Activated naive CD4-positive, alpha-beta T cell treated with anti-CD3 and anti-CD28 coated beads for 36 hours (primary cell): ENCODE measurements around the gene ST8SIA2. TPM values are rescaled to one million over a fixed set of nuclear protein-coding genes. Genes with fewer than 3 reads are reported as not detected.

ENCODE experiments used
- CTCF ChIA-PET: fragments of 350-600 bp; sonication (Branson Sonifier 250); formaldehyde crosslinking; loops from one replicate; lab custom pipeline; 2021; ENCODE audit warnings: antibody characterized with exemption; lab: Charles Lee
- DNase-seq: peaks from one replicate; pipeline ENCODE4 v3.0.0-alpha.2; 2020
- H3K27ac Mint-ChIP-seq: one replicate; pipeline ENCODE4 v1.8.0; 2021; ENCODE audit warnings: mild to moderate bottlenecking, mixed read lengths
- H3K27me3 Mint-ChIP-seq: one replicate; pipeline ENCODE4 v1.8.0; 2021; ENCODE audit warnings: low read depth, mixed read lengths
- H3K36me3 Mint-ChIP-seq: one replicate; pipeline ENCODE4 v1.8.0; 2021; ENCODE audit warnings: low read depth, mixed read lengths
- H3K4me1 Mint-ChIP-seq: one replicate; pipeline ENCODE4 v1.8.0; 2021; ENCODE audit warnings: low read depth, mixed read lengths
- H3K4me3 Mint-ChIP-seq: one replicate; pipeline ENCODE4 v1.8.0; 2021; ENCODE audit warnings: mild to moderate bottlenecking, moderate library complexity, mixed read lengths
- H3K9me3 Mint-ChIP-seq: one replicate; pipeline ENCODE4 v1.8.0; 2021; ENCODE audit warnings: mixed read lengths
- intact Hi-C: fragments of 100-400 bp; cut with micrococcal nuclease; formaldehyde crosslinking; loops from one replicate; pipeline ENCODE4 v1.15.1; 2023
- total RNA-seq, 2 experiments: library from RNA; stranded (reverse); gene quantifications; one replicate each; pipeline ENCODE4 v1.2.3, GENCODE V29; 2021

Gene ST8SIA2
- total RNA-seq, 2 experiments from 2014 or later: not detected

DNA sequence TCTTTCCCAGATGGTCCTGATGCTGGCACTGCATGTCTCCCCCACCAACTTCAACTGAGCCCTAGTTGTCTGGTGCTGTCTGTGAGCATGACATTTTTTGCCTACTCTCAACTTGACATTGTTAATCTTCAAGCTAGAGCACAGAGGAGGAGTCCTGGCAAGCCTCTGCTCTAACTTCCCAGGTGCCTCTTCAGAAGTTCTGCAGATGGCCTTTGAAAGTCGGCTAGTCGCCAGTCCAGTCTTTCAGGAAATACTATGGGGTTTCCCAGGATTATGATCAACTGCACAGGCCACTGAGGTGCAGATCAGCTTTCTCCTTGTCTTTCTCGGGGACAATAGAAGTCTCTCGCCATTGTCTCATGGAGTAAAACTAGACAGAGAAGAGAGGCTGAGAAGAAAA, 86.7 kb downstream of the ST8SIA2 start:
- CTCF ChIA-PET: no interaction called here

DNA sequence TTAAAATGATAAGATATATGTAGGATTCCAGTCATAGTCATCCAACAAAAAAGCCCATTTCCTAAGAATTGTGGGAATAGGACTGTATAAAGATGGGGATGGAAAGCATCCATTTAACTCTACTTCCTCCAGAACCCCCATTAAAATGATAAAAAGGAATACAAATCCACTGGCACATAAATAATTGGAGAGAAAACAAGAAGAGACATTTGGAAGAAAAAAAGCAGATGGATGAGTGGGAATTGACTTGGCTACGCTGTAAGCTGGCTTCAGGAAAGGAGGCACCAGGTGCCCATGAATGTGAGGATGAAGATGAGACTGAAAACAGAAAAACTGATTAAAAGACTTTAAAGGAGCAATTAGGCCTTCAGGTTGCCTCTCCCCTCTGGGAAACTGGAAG, 91.8 kb downstream of the ST8SIA2 start:
- intact Hi-C loops: no loop called here
- peaks cover 14% of the 10 kb centered on the region for H3K9me3 Mint-ChIP-seq

More for the DNA sequence above, 86.7 kb downstream of the ST8SIA2 start:
- H3K9me3 Mint-ChIP-seq: no peaks in the 10 kb centered on the region
- H3K27me3 Mint-ChIP-seq: peaks cover 12% of the 10 kb centered on the region
- no peak overlapping the region for H3K27ac Mint-ChIP-seq
- intact Hi-C loops: no loop called here
- H3K4me3 Mint-ChIP-seq: no peak overlapping the region
- no peak for DNase-seq
- H3K36me3 Mint-ChIP-seq: no peaks in the 10 kb centered on the region
- H3K4me1 Mint-ChIP-seq: no peaks in the 10 kb centered on the region

GRCh38 chr15:92492551-92493115, 99.0 kb downstream of the ST8SIA2 start:
- Mint-ChIP-seq H3K27me3 (peaks cover 5% of the 10 kb centered on the region), H3K36me3 (no peaks in the 10 kb centered on the region), H3K27ac (no peak overlapping the region), H3K4me3 (no peak overlapping the region), H3K9me3 (peaks cover 17% of the 10 kb centered on the region), H3K4me1 (no peaks in the 10 kb centered on the region)
- intact Hi-C loops: no loop called here
- DNase-seq: no peak
- CTCF ChIA-PET: no interaction called here

More for the DNA sequence above, 91.8 kb downstream of the ST8SIA2 start:
- no peak for DNase-seq
- no peaks in the 10 kb centered on the region for H3K36me3 Mint-ChIP-seq
- H3K27ac Mint-ChIP-seq: no peak overlapping the region
- no peaks in the 10 kb centered on the region for H3K4me1 Mint-ChIP-seq
- CTCF ChIA-PET: no interaction called here
- H3K4me3 Mint-ChIP-seq: no peak overlapping the region
- H3K27me3 Mint-ChIP-seq: peaks cover 7% of the 10 kb centered on the region

DNA sequence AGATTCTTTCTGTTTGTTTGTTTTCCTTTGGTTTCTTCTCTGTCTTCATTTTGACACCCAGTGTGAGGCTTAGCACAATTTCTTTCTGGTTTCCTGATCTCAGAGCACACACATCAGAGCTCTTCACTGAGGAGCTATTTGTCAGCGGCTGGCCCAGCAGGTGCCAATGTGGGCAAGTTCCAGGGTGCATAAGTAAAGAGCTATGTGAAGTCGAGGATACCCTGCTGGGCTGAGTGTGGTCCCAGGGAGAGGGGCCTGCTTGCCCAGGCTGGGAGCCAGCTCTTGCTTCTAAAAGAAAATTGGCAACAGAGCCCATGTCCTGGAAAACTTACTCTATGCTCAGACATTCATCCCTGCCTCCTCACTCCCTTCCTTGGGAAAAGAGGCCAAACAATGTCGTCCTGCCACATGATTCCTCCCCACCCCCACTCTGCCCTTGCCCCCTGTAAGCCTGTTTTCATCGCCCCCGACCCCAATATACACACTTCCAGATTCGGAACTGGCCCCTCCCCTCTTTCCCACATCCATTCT, 101.2 kb downstream of the ST8SIA2 start:
- Mint-ChIP-seq H3K27me3 (peaks cover 9% of the 10 kb centered on the region), H3K36me3 (no peaks in the 10 kb centered on the region), H3K4me1 (no peaks in the 10 kb centered on the region), H3K27ac (no peak overlapping the region), H3K4me3 (no peak overlapping the region), H3K9me3 (peaks cover 10% of the 10 kb centered on the region)
- CTCF ChIA-PET: no interaction called here
- intact Hi-C loops: no loop called here
- DNase-seq: no peak

DNA sequence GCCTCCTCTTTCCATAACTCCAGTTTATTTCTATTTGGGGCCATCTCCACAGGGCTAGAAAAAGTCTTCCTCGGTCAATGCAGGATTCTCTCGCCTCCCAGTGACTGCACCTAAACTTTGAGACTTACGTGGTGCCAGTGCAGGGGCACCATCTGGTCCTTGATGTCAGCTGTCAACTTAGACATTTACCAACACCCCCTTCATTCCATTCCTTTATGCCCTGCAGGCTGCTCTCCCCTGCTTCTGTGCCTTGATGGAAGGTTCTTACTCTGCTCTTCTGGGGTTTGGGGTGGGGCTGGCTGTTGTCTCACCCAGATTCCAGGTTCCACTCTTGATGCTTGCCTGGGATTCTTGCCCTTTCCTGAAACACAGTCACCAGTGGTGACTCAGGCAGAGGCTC, 101.8 kb downstream of the ST8SIA2 start:
- Mint-ChIP-seq H3K36me3 (no peaks in the 10 kb centered on the region), H3K27me3 (peaks cover 11% of the 10 kb centered on the region), H3K9me3 (peaks cover 5% of the 10 kb centered on the region), H3K4me3 (no peak overlapping the region), H3K4me1 (no peaks in the 10 kb centered on the region), H3K27ac (no peak overlapping the region)
- CTCF ChIA-PET: no interaction called here
- DNase-seq: no peak
- intact Hi-C loops: no loop called here

- no peak overlapping the region for H3K4me3 Mint-ChIP-seq
- no peaks in the 10 kb centered on the region for H3K9me3 Mint-ChIP-seq
- no peak for DNase-seq
- intact Hi-C loops: no loop called here
- H3K27me3 Mint-ChIP-seq: peaks cover 10% of the 10 kb centered on the region
- no peak overlapping the region for H3K27ac Mint-ChIP-seq
- CTCF ChIA-PET: no interaction called here
- no peaks in the 10 kb centered on the region for H3K4me1 Mint-ChIP-seq
- H3K36me3 Mint-ChIP-seq: no peaks in the 10 kb centered on the region
These were observed 106.2 kb downstream of the ST8SIA2 start for GRCh38 chr15:92499731-92500530.

- H3K27me3 Mint-ChIP-seq: peaks cover 8% of the 10 kb centered on the region
- no peaks in the 10 kb centered on the region for H3K36me3 Mint-ChIP-seq
- intact Hi-C loops: no loop called here
- H3K9me3 Mint-ChIP-seq: peaks cover 2% of the 10 kb centered on the region
- DNase-seq: no peak
- H3K4me1 Mint-ChIP-seq: peaks cover 5% of the 10 kb centered on the region
- H3K4me3 Mint-ChIP-seq: no peak overlapping the region
- CTCF ChIA-PET: no interaction called here
- no peak overlapping the region for H3K27ac Mint-ChIP-seq
These were observed 108.7 kb downstream of the ST8SIA2 start for GRCh38 chr15:92502336-92502735.

GRCh38 chr15:92502930-92503857, 109.5 kb downstream of the ST8SIA2 start:
- Mint-ChIP-seq H3K36me3 (no peaks in the 10 kb centered on the region), H3K9me3 (peaks cover 2% of the 10 kb centered on the region), H3K4me1 (peaks cover 5% of the 10 kb centered on the region), H3K27ac (no peak overlapping the region), H3K27me3 (peaks cover 8% of the 10 kb centered on the region), H3K4me3 (no peak overlapping the region)
- CTCF ChIA-PET: no interaction called here
- intact Hi-C loops: no loop called here
- DNase-seq: no peak

- no peak for DNase-seq
- Mint-ChIP-seq H3K4me3 (no peak overlapping the region), H3K4me1 (peaks cover 5% of the 10 kb centered on the region), H3K27me3 (peaks cover 8% of the 10 kb centered on the region), H3K27ac (no peak overlapping the region), H3K36me3 (no peaks in the 10 kb centered on the region), H3K9me3 (peaks cover 2% of the 10 kb centered on the region)
- CTCF ChIA-PET: no interaction called here
- intact Hi-C loops: no loop called here
These were observed 110.2 kb downstream of the ST8SIA2 start for GRCh38 chr15:92503889-92504288.

- Mint-ChIP-seq H3K27ac (no peak overlapping the region), H3K9me3 (peaks cover 2% of the 10 kb centered on the region), H3K36me3 (no peaks in the 10 kb centered on the region), H3K4me1 (peaks cover 5% of the 10 kb centered on the region), H3K4me3 (no peak overlapping the region), H3K27me3 (no peaks in the 10 kb centered on the region)
- DNase-seq: no peak
- CTCF ChIA-PET: no interaction called here
- intact Hi-C loops: no loop called here
These were observed 111.9 kb downstream of the ST8SIA2 start for GRCh38 chr15:92505611-92506010.

DNA sequence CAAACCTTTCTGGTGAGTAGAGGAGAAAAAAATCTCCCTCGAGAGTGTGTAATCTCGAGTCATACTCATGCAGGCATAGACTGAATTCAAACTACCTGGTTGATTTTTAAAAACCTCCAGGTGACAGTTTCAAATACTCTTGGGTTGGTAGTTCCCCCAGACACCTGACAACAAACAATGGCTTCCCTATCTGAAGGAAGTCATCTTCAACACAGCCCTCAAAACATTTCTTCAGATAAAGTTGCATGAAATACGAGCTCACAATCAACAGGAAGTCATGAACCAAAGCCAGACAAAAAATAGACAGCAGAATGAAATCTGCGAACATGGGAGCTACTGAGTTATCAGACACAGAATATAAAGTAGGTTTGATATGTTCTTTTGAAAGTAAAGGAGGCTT, 112.8 kb downstream of the ST8SIA2 start:
- no peaks in the 10 kb centered on the region for H3K36me3 Mint-ChIP-seq
- peaks cover 2% of the 10 kb centered on the region for H3K9me3 Mint-ChIP-seq
- peaks cover 5% of the 10 kb centered on the region for H3K4me1 Mint-ChIP-seq
- no peak overlapping the region for H3K27ac Mint-ChIP-seq
- H3K27me3 Mint-ChIP-seq: no peaks in the 10 kb centered on the region
- no peak for DNase-seq
- intact Hi-C loops: no loop called here
- no peak overlapping the region for H3K4me3 Mint-ChIP-seq
- CTCF ChIA-PET: no interaction called here

DNA sequence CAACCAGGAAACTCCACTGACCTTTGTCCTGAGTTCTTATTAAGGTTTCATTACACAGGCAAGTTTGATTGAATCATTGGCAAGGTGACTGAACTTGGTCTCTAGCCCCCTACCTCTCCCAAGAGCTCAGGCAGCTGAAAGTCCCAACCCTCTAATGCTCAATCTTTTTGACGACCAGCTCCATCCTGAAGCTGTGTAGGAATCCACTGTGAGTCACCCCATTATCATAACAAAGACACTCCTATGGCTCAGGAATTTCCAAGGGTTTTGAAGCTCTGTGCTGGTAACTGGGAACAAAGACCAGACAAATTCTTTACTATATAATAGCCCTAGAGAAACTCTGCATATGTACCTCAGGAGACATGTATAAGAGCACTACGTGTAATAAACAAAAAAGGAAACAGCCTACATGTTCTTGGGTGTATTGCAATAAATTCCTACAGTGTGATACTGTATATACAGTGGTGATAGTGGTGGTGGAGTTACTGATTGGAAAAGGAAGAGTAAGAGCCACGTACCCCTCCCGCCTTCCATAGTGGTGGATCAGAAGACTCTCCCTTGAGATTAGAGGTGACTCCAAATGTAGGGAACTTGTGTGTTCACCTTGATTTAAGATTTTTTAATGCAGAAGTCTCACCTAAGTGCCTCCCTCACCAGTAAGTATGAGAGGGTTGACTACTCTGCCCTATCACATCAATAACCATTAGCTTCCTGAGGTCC, 116.6 kb downstream of the ST8SIA2 start:
- H3K27ac Mint-ChIP-seq: no peak overlapping the region
- peaks cover 2% of the 10 kb centered on the region for H3K9me3 Mint-ChIP-seq
- intact Hi-C loops: no loop called here
- H3K4me1 Mint-ChIP-seq: peaks cover 5% of the 10 kb centered on the region
- no peaks in the 10 kb centered on the region for H3K27me3 Mint-ChIP-seq
- no peak overlapping the region for H3K4me3 Mint-ChIP-seq
- CTCF ChIA-PET: no interaction called here
- DNase-seq: no peak
- H3K36me3 Mint-ChIP-seq: no peaks in the 10 kb centered on the region
